H1 (cell line): ENCODE measurements around the gene RIPK4. TPM values are rescaled to one million over a fixed set of nuclear protein-coding genes. Genes with fewer than 3 reads are reported as not detected.

Experiments
- CREB1 ChIP-seq: IDR thresholded peaks from 2 replicates; pipeline ENCODE4 v1.6.1; 2012; ENCODE audit warnings: inconsistent platforms
- HDAC2 ChIP-seq, 2 experiments: fragments of 300-600 bp in 1 of 2; sonication (generic) in 1 of 2; IDR thresholded peaks; 2 replicates each; pipeline ENCODE4 v1.6.1; 2011 to 2012; ENCODE audit warnings: low read depth in 2 of 2, low read length in 2 of 2, mild to moderate bottlenecking in 2 of 2, moderate library complexity in 2 of 2, borderline replicate concordance in 1 of 2, inconsistent platforms in 1 of 2
- HDAC6 ChIP-seq: IDR thresholded peaks from one replicate; pipeline ENCODE4 v1.7.1; 2012; ENCODE audit warnings: low read depth, mild to moderate bottlenecking, inconsistent platforms, low read length, moderate library complexity
- NRF1 ChIP-seq: IDR thresholded peaks from 2 replicates; pipeline ENCODE4 v1.6.1; 2011; ENCODE audit warnings: mild to moderate bottlenecking, low read depth, low read length, improper control_type of control experiment
- RFX5 ChIP-seq: IDR thresholded peaks from 2 replicates; pipeline ENCODE4 v1.6.1; 2011; ENCODE audit warnings: low read depth, low read length, improper control_type of control experiment, borderline replicate concordance
- SIX5 ChIP-seq: IDR thresholded peaks from 2 replicates; pipeline ENCODE4 v1.6.1; 2011; ENCODE audit warnings: mild to moderate bottlenecking, low read depth, low read length
- polyA plus RNA-seq, 7 experiments: library from polyadenylated mRNA; depleted of rRNA in 3 of 7; stranded (reverse) in 5 of 7; unstranded in 2 of 7; fragments of >200 nt in 5 of 7; fragments of 200-250 nt in 2 of 7; gene quantifications; 1 replicate in 5 of 7; 2 replicates in 1 of 7; 4 replicates in 1 of 7; pipeline versions ENCODE4 v1.2.1 to v1.2.3, GENCODE V29; 2011 to 2013; ENCODE audit warnings: missing spikeins in 2 of 7, mixed read lengths in 2 of 7
- total RNA-seq: library from RNA; stranded (reverse); fragmentation: NEBNext Ultra II Directional; extraction: Animal tissue kit (Norgen Biotek cat#: 25700); gene quantifications from 2 replicates; pipeline ENCODE4 v1.2.1, GENCODE V29; 2021

Gene RIPK4
- total and polyA plus RNA-seq, 2 of the 8 experiments (the other 6 are each of a cell fraction or from before 2014, with no cell fraction given) = 2.7 to 5.6 TPM

DNA sequence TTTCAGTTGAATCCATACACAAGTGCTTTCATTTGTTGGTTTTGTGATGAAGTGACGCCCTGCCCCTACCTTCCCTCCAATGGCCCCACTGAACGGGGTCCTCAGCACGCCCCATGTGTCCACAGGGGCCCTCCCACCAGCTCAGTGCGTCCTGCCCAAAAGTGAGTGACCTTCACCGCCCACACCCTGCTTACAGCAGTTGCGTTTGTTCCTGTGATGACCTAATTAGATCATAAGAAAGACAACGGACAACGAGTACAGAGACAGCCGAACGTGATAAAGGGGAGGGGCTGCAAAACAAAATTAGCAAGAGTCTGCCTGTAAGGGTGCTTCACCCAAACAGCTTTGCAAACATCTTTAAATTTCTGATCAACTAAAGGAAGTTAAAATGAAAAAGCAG is 38.2 kb upstream of the RIPK4 start (continued):
- TF ChIP-seq CREB1 (no peak), RFX5 (no peak), NRF1 (no peak), HDAC6 (no peak), HDAC2 (IDR thresholded peaks at IDR 0.05; ENCODE audit: borderline replicate concordance in 1 of 2, low read depth in 2 of 2, low read length in 2 of 2) (no peak), SIX5 (no peak)
